Keratinocyte (primary cell): ENCODE data around the gene MX1.
A peak's percentile ranks its signal among the peaks of the same experiment; 100 is the strongest.

Experiments used
- CTCF ChIP-seq, 3 experiments: IDR thresholded peaks in 1 of 3; conservative IDR thresholded peaks in 1 of 3; optimal IDR thresholded peaks in 1 of 3; 2 replicates in 2 of 3; 3 replicates in 1 of 3; pipeline versions ENCODE3 to v1.5.1; 2011; ENCODE audit warnings: low read length in 3 of 3, mild to moderate bottlenecking in 3 of 3, moderate library complexity in 2 of 3, control low read depth in 1 of 3, inconsistent platforms in 1 of 3; ENCODE audit not compliant: insufficient read depth in 2 of 3; ENCODE audit errors: extremely low read depth in 1 of 3
- EZH2 ChIP-seq: IDR thresholded peaks from one replicate; pipeline ENCODE4 v1.6.1; 2012; ENCODE audit warnings: inconsistent platforms, mild to moderate bottlenecking, low read length, moderate library complexity

- TF ChIP-seq CTCF (optimal IDR thresholded peaks at IDR 0.05 in 1 of 3, IDR thresholded peaks at IDR 0.05 in 1 of 3, conservative IDR thresholded peaks at IDR 0.05 in 1 of 3; ENCODE audit: extremely low read depth in 1 of 3, insufficient read depth in 2 of 3, low read length in 3 of 3) (peak; percentile 21 to 42 (median 36)), EZH2 (no peak)
These were observed 14.5 kb upstream of the MX1 start for GRCh38 chr21:41411449-41412089.
